Sigmoid colon (tissue), 7 donors: ENCODE results near the gene SLC18B1. TPM values are rescaled to one million over a fixed set of nuclear protein-coding genes. Genes with fewer than 3 reads are reported as not detected.

Source experiments
- DNase-seq: peaks from one replicate; pipeline ENCODE4 v3.0.0-alpha.2; 2019
- H3K27ac ChIP-seq, 4 donors: fragments of 200-600 bp; sonication (generic); one replicate each; pipeline ENCODE4 v1.5.1; 2016 to 2019; ENCODE audit warnings: mild to moderate bottlenecking in 1 of 4
- H3K27me3 ChIP-seq, 3 donors: fragments of 200-600 bp; sonication (generic); one replicate each; pipeline ENCODE4 v1.5.1; 2019; ENCODE audit warnings: mild to moderate bottlenecking in 1 of 3
- H3K36me3 ChIP-seq, 4 donors: fragments of 200-600 bp; sonication (generic); one replicate each; pipeline ENCODE4 v1.5.1; 2016 to 2019
- H3K4me1 ChIP-seq, 4 donors: fragments of 200-600 bp; sonication (generic); one replicate each; pipeline ENCODE4 v1.5.1; 2017 to 2019
- H3K4me3 ChIP-seq, 4 donors: fragments of 200-600 bp; sonication (generic); one replicate each; pipeline ENCODE4 v1.5.1; 2017 to 2019; ENCODE audit warnings: mild to moderate bottlenecking in 2 of 4, moderate library complexity in 1 of 4
- H3K9me3 ChIP-seq, 4 donors: fragments of 200-600 bp in 3 of 4; sonication (generic) in 3 of 4; one replicate each; pipeline versions ENCODE4 v1.5.1 to v1.6.1; 2013 to 2019
- CTCF ChIP-seq, 4 experiments: fragments of 450-650 bp in 3 of 4; fragments of 200-600 bp in 1 of 4; IDR thresholded peaks; one replicate each; pipeline ENCODE4 v1.5.1; 2016 to 2019; ENCODE audit warnings: antibody characterized with exemption in 4 of 4, mild to moderate bottlenecking in 3 of 4, moderate library complexity in 2 of 4
- EP300 ChIP-seq, 4 donors: sonication (generic); formaldehyde crosslinking; IDR thresholded peaks; one replicate each; pipeline ENCODE4 v1.6.1; 2017; ENCODE audit warnings: antibody characterized with exemption in 4 of 4
- POLR2A ChIP-seq, 2 donors: fragments of 450-650 bp; IDR thresholded peaks; one replicate each; pipeline ENCODE4 v1.6.1; 2016; ENCODE audit warnings: antibody characterized with exemption in 2 of 2, mild to moderate bottlenecking in 2 of 2, moderate library complexity in 2 of 2
- POLR2AphosphoS5 ChIP-seq, 4 donors: sonication (generic); formaldehyde crosslinking; IDR thresholded peaks; one replicate each; pipeline ENCODE4 v1.6.1; 2017; ENCODE audit warnings: antibody characterized with exemption in 4 of 4
- WGBS, 2 donors: extraction: QIAGEN DNeasy Blood & Tissue Kit; methylation state at CpG; one replicate each; pipeline ENCODE4 v1.1.7; 2013; 5-methylcytosine and 5-hydroxymethylcytosine counted together
- intact Hi-C: fragments of 100-400 bp; cut with DNase I; formaldehyde crosslinking; loops from one replicate; pipeline ENCODE4 v1.15.1; 2023
- polyA plus RNA-seq, 3 donors: library from polyadenylated mRNA; stranded (reverse); fragments of 200-250 nt; gene quantifications; one replicate each; pipeline ENCODE4 v1.2.3, GENCODE V29; 2013
- total RNA-seq, 4 donors: library from RNA; depleted of rRNA; stranded (reverse); fragments of >200 nt; gene quantifications; one replicate each; pipeline ENCODE4 v1.1.0, GENCODE V29; 2016
- donor health status: healthy with polysubstance abuse.
- donor health status: Bipolar disorder and iron deficiency.
- donor health status: healthy.

The SLC18B1 gene
- total and polyA plus RNA-seq, 7 donors, result 3.0 to 9.1 (median 7.8) TPM

- Histone ChIP-seq H3K4me3 (no peak overlapping the region), H3K4me1 (no peaks in the 10 kb centered on the region), H3K9me3 (no peaks in the 10 kb centered on the region), H3K36me3 (no peaks in the 10 kb centered on the region), H3K27ac (no peak overlapping the region), H3K27me3 (no peaks in the 10 kb centered on the region)
- no peak for TF ChIP-seq EP300 (IDR thresholded peaks at IDR 0.05)
- TF ChIP-seq POLR2AphosphoS5 (IDR thresholded peaks at IDR 0.05), result no peak
- no peak for TF ChIP-seq POLR2A (IDR thresholded peaks at IDR 0.05)
- TF ChIP-seq CTCF (IDR thresholded peaks at IDR 0.05), result peak in 2 of 4 experiments; percentile 16 to 31
- WGBS, 2 donors, result 35 to 48% methylated on average over 3 of the region's 3 CpGs
- no peak for DNase-seq
- intact Hi-C loops, result no loop called here
Observed at GRCh38 chr6:132830334-132830751, 31.9 kb upstream of the SLC18B1 start.

- TF ChIP-seq CTCF (IDR thresholded peaks at IDR 0.05) (no peak), EP300 (IDR thresholded peaks at IDR 0.05) (no peak), POLR2A (IDR thresholded peaks at IDR 0.05) (no peak), POLR2AphosphoS5 (IDR thresholded peaks at IDR 0.05) (no peak)
- 60 to 71% methylated on average over 5 of the region's 5 CpGs for WGBS, 2 donors
- Histone ChIP-seq H3K9me3 (no peaks in the 10 kb centered on the region), H3K36me3 (peaks cover 0 to 42% (median 21%) of the 10 kb centered on the region in 4 donors), H3K27me3 (no peaks in the 10 kb centered on the region), H3K4me1 (peaks cover 0 to 31% (median 21%) of the 10 kb centered on the region in 4 donors), H3K27ac (peak overlapping the region in 2 of 4 donors; percentile 9 to 37), H3K4me3 (no peak overlapping the region)
- intact Hi-C loops, result loop anchor here (5.0 kb wide), 1 partner anchor 731 kb away; no protein-coding TSS in a partner anchor
- no peak for DNase-seq
Observed at GRCh38 chr6:132820629-132821381, 22.4 kb upstream of the SLC18B1 start.

- H3K4me3 ChIP-seq, result no peak overlapping the region
- H3K27ac ChIP-seq, result peak overlapping the region in 1 of 4 donors; percentile 9
- 66 to 92% methylated on average over 4 of the region's 4 CpGs for WGBS, 2 donors
- H3K9me3 ChIP-seq, result no peaks in the 10 kb centered on the region
- intact Hi-C loops, result loop anchor here (5.0 kb wide), 1 partner anchor 733 kb away; no protein-coding TSS in a partner anchor
- peaks cover 0 to 40% (median 32%) of the 10 kb centered on the region in 4 donors for H3K4me1 ChIP-seq
- DNase-seq, result no peak
- TF ChIP-seq EP300 (IDR thresholded peaks at IDR 0.05) (no peak), POLR2AphosphoS5 (IDR thresholded peaks at IDR 0.05) (no peak), CTCF (IDR thresholded peaks at IDR 0.05) (no peak), POLR2A (IDR thresholded peaks at IDR 0.05) (no peak)
- H3K27me3 ChIP-seq, result no peaks in the 10 kb centered on the region
- peaks cover 0 to 43% (median 21%) of the 10 kb centered on the region in 4 donors for H3K36me3 ChIP-seq
Observed at GRCh38 chr6:132819405-132820161, 21.1 kb upstream of the SLC18B1 start.

DNA sequence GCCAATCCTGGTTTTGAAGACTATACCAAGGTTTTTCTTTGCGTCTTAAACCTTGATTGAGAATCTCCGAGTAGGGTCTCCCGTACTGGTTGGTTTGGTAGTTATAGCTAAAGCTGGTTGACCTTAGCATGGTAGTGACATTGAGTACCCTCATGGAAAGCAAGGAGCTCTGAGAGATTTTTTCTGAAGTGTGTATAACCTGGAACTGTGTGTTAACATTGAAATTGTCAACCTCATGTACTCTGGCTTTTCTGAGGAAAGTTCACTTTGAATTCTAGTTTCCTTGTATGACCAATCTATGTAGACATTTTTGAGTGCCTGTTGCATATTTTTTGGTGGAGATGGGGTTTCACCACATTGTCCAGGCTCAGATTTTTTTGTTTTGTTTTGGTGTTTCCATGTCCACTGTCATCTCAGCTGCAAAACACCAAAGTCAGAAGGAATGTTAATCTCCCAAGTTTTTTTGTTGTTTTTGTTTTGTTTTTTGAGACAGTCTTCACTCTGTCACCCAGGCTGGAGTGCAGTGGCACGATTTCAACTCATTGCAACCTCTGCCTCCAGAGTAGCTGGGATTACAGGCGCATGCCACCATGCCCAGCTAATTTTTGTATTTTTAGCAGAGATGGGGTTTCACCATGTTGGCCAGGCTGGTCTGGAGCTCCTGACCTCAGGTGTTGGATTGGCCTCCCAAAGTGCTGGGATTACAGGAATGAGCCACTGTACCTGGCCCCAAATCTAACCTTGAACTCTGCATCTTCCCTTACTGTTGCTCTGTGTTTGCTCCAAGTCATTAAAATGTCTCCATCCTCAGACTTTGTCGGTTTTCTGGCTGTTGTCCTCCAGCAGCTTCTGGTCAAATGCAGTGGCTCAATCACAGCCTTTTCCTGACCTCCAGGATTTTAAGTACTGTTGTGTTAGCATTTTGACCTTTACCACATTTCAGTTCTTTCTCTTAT lies 20.2 kb upstream of the SLC18B1 start:
- Histone ChIP-seq H3K36me3 (peaks cover 0 to 43% (median 21%) of the 10 kb centered on the region in 4 donors), H3K27ac (no peak overlapping the region), H3K9me3 (no peaks in the 10 kb centered on the region), H3K4me1 (peaks cover 0 to 40% (median 32%) of the 10 kb centered on the region in 4 donors), H3K4me3 (no peak overlapping the region), H3K27me3 (no peaks in the 10 kb centered on the region)
- WGBS, 2 donors, result 60 to 77% methylated on average over 6 of the region's 6 CpGs
- DNase-seq, result no peak
- intact Hi-C loops, result no loop called here
- TF ChIP-seq POLR2AphosphoS5 (IDR thresholded peaks at IDR 0.05), result no peak
- TF ChIP-seq POLR2A (IDR thresholded peaks at IDR 0.05), result no peak
- no peak for TF ChIP-seq CTCF (IDR thresholded peaks at IDR 0.05)
- no peak for TF ChIP-seq EP300 (IDR thresholded peaks at IDR 0.05)
